ENCODE measurements around the gene MTMR11.

DNA sequence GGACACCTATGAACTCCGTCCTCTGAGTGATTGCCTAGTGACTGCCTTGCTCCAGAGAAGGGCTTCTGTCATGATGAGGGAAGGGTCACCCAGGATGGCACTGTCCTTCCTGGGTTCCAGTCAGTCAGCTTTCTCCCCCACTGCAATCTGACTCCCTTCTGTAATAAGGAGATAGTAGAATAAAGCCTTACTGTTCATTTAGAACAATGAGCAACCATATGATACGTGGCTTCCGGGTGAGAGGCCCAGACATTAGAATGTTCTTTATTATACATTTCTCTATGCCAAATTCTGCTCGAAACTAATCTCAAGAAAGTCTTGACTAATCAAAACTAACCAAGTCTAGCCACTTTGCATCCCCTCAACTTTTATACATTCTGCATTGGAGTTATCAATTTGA, 8.5 kb upstream of the MTMR11 start:
- TF ChIP-seq CTCF (IDR thresholded peaks at IDR 0.05; ENCODE audit: poor library complexity, severe bottlenecking) (no peak), EP300 (conservative IDR thresholded peaks at IDR 0.05; ENCODE audit: poor library complexity, severe bottlenecking) (no peak), EZH2 (IDR thresholded peaks at IDR 0.05; ENCODE audit: borderline replicate concordance, insufficient read depth, low read length, poor library complexity, severe bottlenecking) (no peak), TAF1 (IDR thresholded peaks at IDR 0.05; ENCODE audit: low read depth) (no peak), RAD21 (conservative IDR thresholded peaks at IDR 0.05) (no peak), MXI1 (conservative IDR thresholded peaks at IDR 0.05; ENCODE audit: poor library complexity, severe bottlenecking) (no peak), POLR2AphosphoS5 (IDR thresholded peaks at IDR 0.05) (no peak), SMC3 (conservative IDR thresholded peaks at IDR 0.05; ENCODE audit: poor library complexity) (no peak)
- TF ChIP-seq, protein P1, sequence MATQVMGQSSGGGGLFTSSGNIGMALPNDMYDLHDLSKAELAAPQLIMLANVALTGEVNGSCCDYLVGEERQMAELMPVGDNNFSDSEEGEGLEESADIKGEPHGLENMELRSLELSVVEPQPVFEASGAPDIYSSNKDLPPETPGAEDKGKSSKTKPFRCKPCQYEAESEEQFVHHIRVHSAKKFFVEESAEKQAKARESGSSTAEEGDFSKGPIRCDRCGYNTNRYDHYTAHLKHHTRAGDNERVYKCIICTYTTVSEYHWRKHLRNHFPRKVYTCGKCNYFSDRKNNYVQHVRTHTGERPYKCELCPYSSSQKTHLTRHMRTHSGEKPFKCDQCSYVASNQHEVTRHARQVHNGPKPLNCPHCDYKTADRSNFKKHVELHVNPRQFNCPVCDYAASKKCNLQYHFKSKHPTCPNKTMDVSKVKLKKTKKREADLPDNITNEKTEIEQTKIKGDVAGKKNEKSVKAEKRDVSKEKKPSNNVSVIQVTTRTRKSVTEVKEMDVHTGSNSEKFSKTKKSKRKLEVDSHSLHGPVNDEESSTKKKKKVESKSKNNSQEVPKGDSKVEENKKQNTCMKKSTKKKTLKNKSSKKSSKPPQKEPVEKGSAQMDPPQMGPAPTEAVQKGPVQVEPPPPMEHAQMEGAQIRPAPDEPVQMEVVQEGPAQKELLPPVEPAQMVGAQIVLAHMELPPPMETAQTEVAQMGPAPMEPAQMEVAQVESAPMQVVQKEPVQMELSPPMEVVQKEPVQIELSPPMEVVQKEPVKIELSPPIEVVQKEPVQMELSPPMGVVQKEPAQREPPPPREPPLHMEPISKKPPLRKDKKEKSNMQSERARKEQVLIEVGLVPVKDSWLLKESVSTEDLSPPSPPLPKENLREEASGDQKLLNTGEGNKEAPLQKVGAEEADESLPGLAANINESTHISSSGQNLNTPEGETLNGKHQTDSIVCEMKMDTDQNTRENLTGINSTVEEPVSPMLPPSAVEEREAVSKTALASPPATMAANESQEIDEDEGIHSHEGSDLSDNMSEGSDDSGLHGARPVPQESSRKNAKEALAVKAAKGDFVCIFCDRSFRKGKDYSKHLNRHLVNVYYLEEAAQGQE (IDR thresholded peaks at IDR 0.05; ENCODE audit: borderline replicate concordance) = no peak

Measured in neural cell (in vitro differentiated cells).